ENCODE data around the gene CENPP.

CENPP gene

GRCh38 chr9:92637886-92638620 is 312.3 kb downstream of the CENPP start:
- DNase-seq (ENCODE audit: low read depth in 2 of 2): no peak

GRCh38 chr9:92638621-92639101 is 312.9 kb downstream of the CENPP start:
- DNase-seq (ENCODE audit: low read depth in 2 of 2): no peak

GRCh38 chr9:92639124-92639523 is 313.4 kb downstream of the CENPP start:
- DNase-seq (ENCODE audit: low read depth in 2 of 2): no peak

- no peak for DNase-seq (ENCODE audit: low read depth in 2 of 2)
These were observed 314.1 kb downstream of the CENPP start for GRCh38 chr9:92639791-92640271.

- DNase-seq (ENCODE audit: low read depth in 2 of 2): no peak
These were observed 314.8 kb downstream of the CENPP start for GRCh38 chr9:92640398-92641091.

GRCh38 chr9:92641092-92641809 is 315.5 kb downstream of the CENPP start:
- DNase-seq (ENCODE audit: low read depth in 2 of 2): no peak

GRCh38 chr9:92642041-92642451 is 316.3 kb downstream of the CENPP start:
- DNase-seq (ENCODE audit: low read depth in 2 of 2): no peak

GRCh38 chr9:92642564-92642963 is 316.8 kb downstream of the CENPP start:
- no peak for DNase-seq (ENCODE audit: low read depth in 2 of 2)

GRCh38 chr9:92644278-92644677 is 318.5 kb downstream of the CENPP start:
- DNase-seq (ENCODE audit: low read depth in 2 of 2): no peak

GRCh38 chr9:92645041-92645440 is 319.3 kb downstream of the CENPP start:
- DNase-seq (ENCODE audit: low read depth in 2 of 2): no peak

- no peak for DNase-seq (ENCODE audit: low read depth in 2 of 2)
These were observed 322.1 kb downstream of the CENPP start for GRCh38 chr9:92647671-92648473.

GRCh38 chr9:92648474-92648971 is 322.8 kb downstream of the CENPP start:
- DNase-seq (ENCODE audit: low read depth in 2 of 2): no peak

- DNase-seq (ENCODE audit: low read depth in 2 of 2): no peak
These were observed 323.3 kb downstream of the CENPP start for GRCh38 chr9:92649007-92649406.

GRCh38 chr9:92650296-92650695 is 324.5 kb downstream of the CENPP start:
- DNase-seq (ENCODE audit: low read depth in 2 of 2): no peak

GRCh38 chr9:92650839-92651621 is 325.3 kb downstream of the CENPP start:
- no peak for DNase-seq (ENCODE audit: low read depth in 2 of 2)

GRCh38 chr9:92652461-92652860 is 326.7 kb downstream of the CENPP start:
- DNase-seq (ENCODE audit: low read depth in 2 of 2): no peak

- DNase-seq (ENCODE audit: low read depth in 2 of 2): no peak
These were observed 328.9 kb downstream of the CENPP start for GRCh38 chr9:92654481-92655301.

GRCh38 chr9:92655366-92655765 is 329.6 kb downstream of the CENPP start:
- no peak for DNase-seq (ENCODE audit: low read depth in 2 of 2)

GRCh38 chr9:92655896-92656536 is 330.3 kb downstream of the CENPP start:
- DNase-seq (ENCODE audit: low read depth in 2 of 2): no peak

Data from fibroblast of skin of left quadriceps (primary cell).